Activated CD4-positive, CD25-positive, alpha-beta regulatory T cell (primary cell): Measurements from ENCODE around the gene COL8A1.

Source experiments
- DNase-seq, 4 experiments: peaks; one replicate each; lab custom pipeline; 2025; lab: John Stamatoyannopoulos, UW

COL8A1 gene

GRCh38 chr3:99639579-99639978 lies 1.2 kb downstream of the COL8A1 start:
- no peak for DNase-seq

GRCh38 chr3:99640214-99640851 lies 1.9 kb downstream of the COL8A1 start:
- DNase-seq: no peak

- no peak for DNase-seq
Observed at GRCh38 chr3:99641480-99641879, 3.1 kb downstream of the COL8A1 start.

- DNase-seq: no peak
Observed at GRCh38 chr3:99641982-99642381, 3.6 kb downstream of the COL8A1 start.

GRCh38 chr3:99644017-99644416 lies 5.6 kb downstream of the COL8A1 start:
- DNase-seq: no peak

GRCh38 chr3:99644746-99645145 lies 6.4 kb downstream of the COL8A1 start:
- no peak for DNase-seq

- DNase-seq: no peak
Observed at GRCh38 chr3:99645277-99646106, 7.1 kb downstream of the COL8A1 start.

- DNase-seq: no peak
Observed at GRCh38 chr3:99646107-99646435, 7.7 kb downstream of the COL8A1 start.

GRCh38 chr3:99647081-99647480 lies 8.7 kb downstream of the COL8A1 start:
- DNase-seq: no peak

- no peak for DNase-seq
Observed at GRCh38 chr3:99648101-99648500, 9.7 kb downstream of the COL8A1 start.

- DNase-seq: no peak
Observed at GRCh38 chr3:99648516-99648915, 10.1 kb downstream of the COL8A1 start.

- DNase-seq: no peak
Observed at GRCh38 chr3:99651531-99651930, 13.1 kb downstream of the COL8A1 start.

GRCh38 chr3:99656624-99657023 lies 18.2 kb downstream of the COL8A1 start:
- DNase-seq: no peak

GRCh38 chr3:99658274-99658673 lies 19.9 kb downstream of the COL8A1 start:
- no peak for DNase-seq

- no peak for DNase-seq
Observed at GRCh38 chr3:99659032-99659431, 20.6 kb downstream of the COL8A1 start.

GRCh38 chr3:99659951-99660350 lies 21.6 kb downstream of the COL8A1 start:
- no peak for DNase-seq

- DNase-seq: no peak
Observed at GRCh38 chr3:99662838-99663570, 24.6 kb downstream of the COL8A1 start.

GRCh38 chr3:99663977-99664376 lies 25.6 kb downstream of the COL8A1 start:
- no peak for DNase-seq

GRCh38 chr3:99665017-99665416 lies 26.6 kb downstream of the COL8A1 start:
- no peak for DNase-seq

GRCh38 chr3:99666201-99666600 lies 27.8 kb downstream of the COL8A1 start:
- DNase-seq: no peak

GRCh38 chr3:99668044-99668443 lies 29.6 kb downstream of the COL8A1 start:
- no peak for DNase-seq

GRCh38 chr3:99669879-99670555 lies 31.6 kb downstream of the COL8A1 start:
- DNase-seq: no peak
